Adipocyte (in vitro differentiated cells): ENCODE measurements around the gene PKP4.

Experiments
- DNase-seq: peaks from one replicate; pipeline ENCODE4 v3.0.0-alpha.2; 2015; ENCODE audit warnings: low read depth
- H3K27me3 ChIP-seq: replicated peaks from 2 replicates; pipeline ENCODE4 v1.7.0; 2013; ENCODE audit warnings: mild to moderate bottlenecking, low read length, moderate library complexity; ENCODE audit not compliant: control insufficient read depth, insufficient read depth
- H3K36me3 ChIP-seq: 2 replicates; pipeline ENCODE4 v1.7.0; 2013; ENCODE audit warnings: low read length, mild to moderate bottlenecking, moderate library complexity; ENCODE audit not compliant: control insufficient read depth, insufficient read depth, severe bottlenecking
- H3K4me1 ChIP-seq: 2 replicates; pipeline ENCODE4 v1.7.0; 2013; ENCODE audit warnings: mild to moderate bottlenecking, low read length, moderate library complexity; ENCODE audit not compliant: control insufficient read depth, insufficient read depth
- H3K4me3 ChIP-seq: 2 replicates; pipeline ENCODE4 v1.7.0; 2013; ENCODE audit warnings: mild to moderate bottlenecking, low read length, moderate library complexity
- H3K9ac ChIP-seq: 2 replicates; pipeline ENCODE4 v1.7.0; 2013; ENCODE audit warnings: mild to moderate bottlenecking, low read length, moderate library complexity
- H3K9me3 ChIP-seq: 2 replicates; pipeline ENCODE4 v1.7.0; 2013; ENCODE audit warnings: mild to moderate bottlenecking, low read length, moderate library complexity; ENCODE audit not compliant: control insufficient read depth

The PKP4 gene

DNA sequence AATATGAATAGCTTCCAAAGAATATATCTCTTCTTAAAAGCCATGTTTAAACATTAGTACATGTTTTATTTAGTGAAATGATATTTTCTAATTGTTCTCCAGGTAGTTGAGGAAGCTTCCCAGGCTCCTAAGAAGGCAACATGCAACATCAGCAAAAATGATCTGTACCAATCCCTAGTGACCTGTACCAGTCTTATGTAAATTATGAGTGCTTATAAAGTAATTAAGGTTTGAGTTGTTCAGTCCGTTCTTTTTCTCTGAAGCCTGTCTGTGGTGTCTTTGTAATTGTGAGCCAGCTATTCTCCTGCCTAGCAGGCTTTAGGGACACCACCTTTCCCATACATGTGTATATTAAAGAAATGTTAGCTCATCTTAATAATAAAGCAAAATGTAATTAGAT lies 98.2 kb downstream of the PKP4 start:
- Histone ChIP-seq H3K9me3 (no peaks in the 10 kb centered on the region), H3K27me3 (no peaks in the 10 kb centered on the region), H3K4me3 (no peak overlapping the region), H3K36me3 (no peaks in the 10 kb centered on the region), H3K4me1 (peaks cover 5% of the 10 kb centered on the region), H3K9ac (no peak overlapping the region)
- DNase-seq, result no peak

DNA sequence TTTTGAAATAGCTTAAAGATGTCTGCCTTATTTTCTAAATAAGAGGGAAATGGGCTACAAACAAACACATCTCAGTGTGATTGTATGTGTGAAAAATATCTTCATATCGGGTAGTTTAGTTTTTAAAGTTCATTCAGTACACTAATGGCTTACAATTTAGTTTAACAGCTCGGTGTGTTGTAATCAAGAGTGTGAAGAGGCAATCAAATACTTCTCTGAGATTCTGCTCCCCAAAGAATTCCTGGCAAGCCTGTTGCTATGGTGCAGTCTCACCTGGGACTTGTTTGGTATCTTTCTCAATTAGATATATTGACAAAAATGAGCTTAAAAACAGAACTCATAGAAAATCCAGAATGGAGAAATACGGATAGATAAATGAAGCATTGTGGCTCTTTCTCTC lies 99.4 kb downstream of the PKP4 start:
- Histone ChIP-seq H3K36me3 (no peaks in the 10 kb centered on the region), H3K9ac (no peak overlapping the region)

DNA sequence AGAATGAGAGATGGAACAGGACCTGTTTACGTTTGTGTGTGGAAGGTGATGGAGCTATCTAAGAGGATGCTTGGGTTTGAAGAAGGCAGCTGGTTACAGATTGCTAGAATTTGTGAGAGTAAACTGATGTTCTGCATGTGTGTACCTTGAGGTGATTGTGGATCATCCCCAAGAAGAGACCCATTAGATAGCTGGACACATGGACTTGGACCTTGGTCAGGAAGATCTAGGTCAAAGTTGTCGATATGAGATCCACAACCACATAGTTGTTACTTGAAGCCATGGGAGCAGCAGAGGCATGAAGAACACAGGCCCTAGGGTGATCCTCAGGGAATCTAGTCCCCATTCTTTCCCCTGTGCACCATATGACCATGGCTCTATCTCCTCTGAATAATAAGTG lies 101.0 kb downstream of the PKP4 start:
- Histone ChIP-seq H3K27me3 (no peaks in the 10 kb centered on the region), H3K9me3 (no peaks in the 10 kb centered on the region), H3K4me1 (peaks cover 5% of the 10 kb centered on the region), H3K4me3 (no peak overlapping the region), H3K9ac (no peak overlapping the region), H3K36me3 (no peaks in the 10 kb centered on the region)
- DNase-seq, result no peak

More for the DNA sequence above, 99.4 kb downstream of the PKP4 start:
- DNase-seq, result no peak
- peaks cover 5% of the 10 kb centered on the region for H3K4me1 ChIP-seq
- H3K27me3 ChIP-seq, result no peaks in the 10 kb centered on the region
- H3K4me3 ChIP-seq, result no peak overlapping the region
- H3K9me3 ChIP-seq, result no peaks in the 10 kb centered on the region

DNA sequence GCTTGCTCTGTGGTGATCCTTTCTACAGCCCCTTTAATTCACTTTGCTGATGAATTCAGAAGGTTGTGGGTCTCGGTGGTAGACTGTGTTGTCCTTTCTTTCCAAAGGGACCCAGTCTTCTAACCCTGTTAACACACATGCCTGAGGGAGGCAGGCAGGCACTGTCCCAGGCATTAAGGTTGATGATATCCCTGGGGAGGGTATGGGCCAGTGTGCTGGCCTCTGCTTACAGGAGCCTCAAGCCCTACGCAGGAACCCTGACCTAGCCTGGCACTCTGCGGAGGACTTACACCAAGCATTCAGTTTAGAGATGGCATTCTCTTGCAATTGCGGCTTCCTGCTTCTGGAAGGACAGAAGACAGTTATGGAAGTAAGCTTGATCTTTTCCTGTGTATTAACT lies 102.5 kb downstream of the PKP4 start:
- no peak overlapping the region for H3K9ac ChIP-seq
- H3K36me3 ChIP-seq, result no peaks in the 10 kb centered on the region
- no peaks in the 10 kb centered on the region for H3K27me3 ChIP-seq
- H3K4me3 ChIP-seq, result no peak overlapping the region
- DNase-seq, result no peak
- H3K9me3 ChIP-seq, result no peaks in the 10 kb centered on the region
- H3K4me1 ChIP-seq, result peaks cover 5% of the 10 kb centered on the region

DNA sequence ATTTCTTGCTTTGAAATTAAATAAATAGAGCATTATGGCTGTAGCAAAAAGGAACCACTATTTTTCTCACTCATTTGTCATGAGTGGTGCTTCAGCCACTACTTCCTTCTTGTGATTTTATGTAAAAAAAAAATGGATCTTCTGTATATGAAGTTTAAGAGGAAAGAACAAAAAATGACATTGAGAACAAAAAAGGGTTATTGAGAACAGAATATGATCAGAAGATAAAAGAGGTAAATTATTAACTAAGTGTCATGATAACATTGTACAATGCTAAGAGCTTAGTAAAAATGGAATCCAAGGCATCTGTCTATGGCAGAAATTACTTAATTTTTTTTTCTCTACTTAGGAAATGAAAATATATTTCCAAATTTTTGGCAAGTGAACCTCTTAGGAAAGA lies 103.5 kb downstream of the PKP4 start:
- DNase-seq, result no peak
- Histone ChIP-seq H3K9me3 (no peaks in the 10 kb centered on the region), H3K4me1 (peaks cover 5% of the 10 kb centered on the region), H3K4me3 (no peak overlapping the region), H3K27me3 (no peaks in the 10 kb centered on the region), H3K9ac (no peak overlapping the region), H3K36me3 (no peaks in the 10 kb centered on the region)

DNA sequence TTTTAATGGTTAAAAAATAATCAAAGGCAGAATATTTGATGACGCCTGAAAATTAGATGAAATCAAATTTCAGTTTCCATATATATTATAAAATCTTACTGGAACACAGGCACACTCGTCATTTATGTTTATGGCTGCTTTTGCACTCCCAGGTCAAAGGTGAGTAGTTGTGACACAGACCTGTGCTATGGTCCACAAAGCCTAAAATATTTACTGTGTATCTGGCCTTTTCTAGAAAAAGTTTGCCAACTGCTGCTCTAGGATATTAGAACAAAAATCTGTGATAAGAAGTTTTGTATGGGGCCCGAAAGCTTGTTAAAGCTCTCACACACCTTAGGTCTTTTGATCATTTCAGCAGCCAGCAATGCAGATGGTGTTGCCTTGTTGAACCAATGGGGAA lies 104.3 kb downstream of the PKP4 start:
- no peaks in the 10 kb centered on the region for H3K36me3 ChIP-seq
- peaks cover 2% of the 10 kb centered on the region for H3K4me1 ChIP-seq
- no peak overlapping the region for H3K9ac ChIP-seq
- no peak for DNase-seq
- H3K27me3 ChIP-seq, result no peaks in the 10 kb centered on the region
- H3K9me3 ChIP-seq, result no peaks in the 10 kb centered on the region
- H3K4me3 ChIP-seq, result no peak overlapping the region

DNA sequence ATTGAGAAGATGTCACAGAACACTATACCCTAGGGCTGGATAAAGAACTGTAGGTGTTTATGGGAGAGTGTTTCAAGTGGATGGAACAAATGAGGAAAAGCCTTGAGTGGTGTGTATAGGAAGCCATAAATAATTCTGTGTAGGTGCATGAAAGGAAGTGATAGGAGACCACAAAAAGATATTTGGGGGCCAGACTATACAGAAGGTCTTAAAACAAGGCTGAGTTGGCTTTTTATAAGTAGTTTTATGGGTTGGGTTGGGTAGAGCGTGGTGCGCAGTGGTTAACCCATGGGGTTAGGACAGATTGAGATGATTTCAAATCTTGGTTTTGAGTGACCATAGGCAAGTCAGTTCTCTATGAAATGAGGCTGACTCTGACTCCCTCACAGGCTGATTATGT lies 110.5 kb downstream of the PKP4 start:
- Histone ChIP-seq H3K27me3 (no peaks in the 10 kb centered on the region), H3K4me3 (no peak overlapping the region), H3K36me3 (no peaks in the 10 kb centered on the region), H3K9me3 (no peaks in the 10 kb centered on the region), H3K4me1 (no peaks in the 10 kb centered on the region), H3K9ac (no peak overlapping the region)
- DNase-seq, result no peak

DNA sequence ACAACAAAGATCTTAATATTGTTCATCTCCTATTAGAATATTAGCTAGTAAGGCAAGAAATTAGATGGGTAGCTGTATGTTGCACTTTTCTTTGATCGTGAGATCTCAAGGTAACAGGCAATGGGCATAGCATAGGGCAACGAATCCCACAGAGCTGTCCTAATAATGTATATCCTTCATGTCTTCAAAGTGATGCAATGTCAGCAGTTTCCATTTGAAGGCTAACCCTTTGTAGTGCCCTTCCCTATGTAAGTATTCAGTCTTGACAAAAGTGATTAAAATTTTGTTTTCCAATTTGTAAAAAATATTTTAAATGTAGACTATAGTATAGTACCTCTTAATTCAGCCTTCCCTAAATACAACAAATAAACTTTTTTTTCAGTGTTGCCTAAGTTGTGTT lies 112.5 kb downstream of the PKP4 start:
- H3K9me3 ChIP-seq, result no peaks in the 10 kb centered on the region
- H3K9ac ChIP-seq, result no peak overlapping the region
- DNase-seq, result no peak
- H3K4me3 ChIP-seq, result no peak overlapping the region
- H3K4me1 ChIP-seq, result no peaks in the 10 kb centered on the region
- H3K36me3 ChIP-seq, result no peaks in the 10 kb centered on the region
- no peaks in the 10 kb centered on the region for H3K27me3 ChIP-seq

DNA sequence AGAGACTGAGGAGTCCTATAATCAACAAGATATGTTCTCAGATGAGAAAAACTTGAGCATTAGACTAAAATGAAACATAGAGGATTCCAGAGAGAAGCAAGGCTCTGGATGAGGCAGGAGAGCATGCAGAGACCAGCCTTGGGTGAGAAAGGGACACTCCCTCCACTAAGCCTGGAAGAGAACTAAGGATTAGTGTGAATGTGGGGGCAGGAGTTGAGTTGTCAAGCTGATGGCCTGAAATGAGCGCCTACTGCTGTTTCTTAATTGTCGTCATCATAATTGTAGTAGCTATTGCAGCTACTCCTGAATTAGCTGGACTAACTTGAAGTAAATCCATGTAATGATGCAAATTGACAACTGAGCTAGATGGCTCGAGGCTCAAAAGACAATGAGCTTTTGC lies 114.1 kb downstream of the PKP4 start:
- no peaks in the 10 kb centered on the region for H3K27me3 ChIP-seq
- no peaks in the 10 kb centered on the region for H3K4me1 ChIP-seq
- no peaks in the 10 kb centered on the region for H3K9me3 ChIP-seq
- no peaks in the 10 kb centered on the region for H3K36me3 ChIP-seq
- no peak overlapping the region for H3K9ac ChIP-seq
- DNase-seq, result no peak
- H3K4me3 ChIP-seq, result no peak overlapping the region

DNA sequence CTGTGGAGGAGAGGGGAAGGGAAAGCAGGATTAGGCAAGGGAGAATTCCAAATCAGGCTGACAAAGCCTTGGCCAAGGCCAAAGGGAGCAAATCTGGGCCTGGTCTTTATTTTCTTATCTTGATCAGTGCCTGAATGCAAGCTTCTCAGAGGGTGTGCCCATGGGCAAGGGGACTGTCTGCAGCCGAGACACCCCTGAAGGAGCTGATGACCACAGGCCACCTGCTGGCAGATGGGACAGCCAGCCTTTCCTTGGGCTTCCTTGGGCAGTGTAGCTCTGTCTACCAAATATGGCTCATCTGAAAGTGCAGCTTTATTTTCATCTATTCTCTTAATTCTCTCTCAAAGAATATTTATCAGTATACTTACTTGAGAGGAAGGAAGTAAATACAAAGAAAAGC lies 117.0 kb downstream of the PKP4 start:
- no peaks in the 10 kb centered on the region for H3K9me3 ChIP-seq
- DNase-seq, result no peak

DNA sequence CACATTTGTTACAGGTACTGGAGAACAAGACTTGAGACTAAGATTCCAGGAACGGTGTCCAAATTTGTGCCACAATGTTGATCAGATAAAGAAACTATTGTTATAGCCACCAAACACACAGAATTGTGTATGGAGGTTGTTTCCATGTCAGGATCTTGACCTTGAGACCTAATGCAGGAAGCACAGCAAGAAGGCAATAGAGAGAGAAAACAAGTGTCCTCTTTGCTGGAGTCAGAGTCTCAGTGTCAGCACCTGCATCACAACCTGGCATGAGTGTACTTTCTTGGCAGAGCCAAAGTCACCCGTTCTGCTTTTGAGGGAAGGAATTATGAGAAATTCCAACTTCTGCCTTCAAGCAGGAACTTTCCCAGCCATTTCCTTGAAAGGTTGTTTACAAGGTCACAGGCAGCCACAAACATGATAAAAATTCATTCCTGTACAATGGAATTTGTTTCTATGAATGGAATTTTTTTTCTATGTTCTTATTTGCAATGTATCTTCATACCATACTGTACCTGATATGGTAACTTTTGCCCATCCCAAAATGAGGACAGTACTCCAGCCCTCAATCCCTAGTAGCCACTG lies 118.4 kb downstream of the PKP4 start:
- H3K27me3 ChIP-seq, result no peaks in the 10 kb centered on the region
- H3K4me1 ChIP-seq, result no peaks in the 10 kb centered on the region
- no peaks in the 10 kb centered on the region for H3K36me3 ChIP-seq
- no peak overlapping the region for H3K9ac ChIP-seq
- no peaks in the 10 kb centered on the region for H3K9me3 ChIP-seq
- peak; percentile 27 for DNase-seq
- no peak overlapping the region for H3K4me3 ChIP-seq

More for the DNA sequence above, 117.0 kb downstream of the PKP4 start:
- H3K4me3 ChIP-seq, result no peak overlapping the region
- no peaks in the 10 kb centered on the region for H3K4me1 ChIP-seq
- no peaks in the 10 kb centered on the region for H3K36me3 ChIP-seq
- H3K27me3 ChIP-seq, result no peaks in the 10 kb centered on the region
- H3K9ac ChIP-seq, result no peak overlapping the region

DNA sequence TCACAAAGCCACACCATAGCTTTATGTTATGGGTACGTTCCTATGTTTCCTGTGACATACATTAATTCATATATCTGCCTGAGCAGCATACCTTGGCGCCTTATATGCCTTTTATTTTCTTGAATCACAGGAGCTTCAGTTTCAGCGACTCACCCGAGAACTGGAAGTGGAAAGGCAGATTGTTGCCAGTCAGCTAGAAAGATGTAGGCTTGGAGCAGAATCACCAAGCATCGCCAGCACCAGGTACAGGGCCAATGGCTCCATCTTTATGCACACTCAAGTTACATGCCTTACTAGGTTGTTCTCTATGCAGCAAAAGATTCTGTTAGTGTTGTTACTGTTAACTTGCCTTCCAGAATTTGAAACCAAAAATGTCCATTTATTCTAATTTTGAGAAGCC lies 120.4 kb downstream of the PKP4 start:
- Histone ChIP-seq H3K9me3 (no peaks in the 10 kb centered on the region), H3K27me3 (no peaks in the 10 kb centered on the region), H3K4me1 (no peaks in the 10 kb centered on the region), H3K36me3 (no peaks in the 10 kb centered on the region), H3K9ac (no peak overlapping the region), H3K4me3 (no peak overlapping the region)
- no peak for DNase-seq
